Measurements from ENCODE around the gene ARHGEF1.

ARHGEF1 gene

GRCh38 chr19:41927497-41928192 lies 44.7 kb downstream of the ARHGEF1 start:
- DNase-seq (ENCODE audit: extremely low read depth, low read depth), result no peak
- TF ChIP-seq CTCF (IDR thresholded peaks at IDR 0.05; ENCODE audit: low read depth, low read length), result no peak

- TF ChIP-seq CTCF (IDR thresholded peaks at IDR 0.05; ENCODE audit: low read depth, low read length), result no peak
- no peak for DNase-seq (ENCODE audit: extremely low read depth, low read depth)
Measured at GRCh38 chr19:41928221-41928683, 45.3 kb downstream of the ARHGEF1 start, which contains the start of gene ERFL. ERFL (minus strand) TSS chr19:41928449; CDS start chr19:41912919, 15,530 bp downstream.

- no peak for DNase-seq (ENCODE audit: extremely low read depth, low read depth)
- no peak for TF ChIP-seq CTCF (IDR thresholded peaks at IDR 0.05; ENCODE audit: low read depth, low read length)
Measured at GRCh38 chr19:41928754-41929535, 46.0 kb downstream of the ARHGEF1 start.

GRCh38 chr19:41929536-41930071 lies 46.6 kb downstream of the ARHGEF1 start:
- DNase-seq (ENCODE audit: extremely low read depth, low read depth), result no peak
- no peak for TF ChIP-seq CTCF (IDR thresholded peaks at IDR 0.05; ENCODE audit: low read depth, low read length)

GRCh38 chr19:41930322-41930722 lies 47.3 kb downstream of the ARHGEF1 start:
- no peak for DNase-seq (ENCODE audit: extremely low read depth, low read depth)
- TF ChIP-seq CTCF (IDR thresholded peaks at IDR 0.05; ENCODE audit: low read depth, low read length), result no peak

GRCh38 chr19:41930926-41931592 lies 48.1 kb downstream of the ARHGEF1 start:
- TF ChIP-seq CTCF (IDR thresholded peaks at IDR 0.05; ENCODE audit: low read depth, low read length), result peak; percentile 35
- DNase-seq (ENCODE audit: extremely low read depth, low read depth), result no peak

Data from AG09319 (cell line).